PC-3 (cell line): ENCODE data around the gene WDR45B.

Experiments used
- EZH2 ChIP-seq: fragments of 300-600 bp; sonication (generic); IDR thresholded peaks from one replicate; pipeline ENCODE4 v1.6.1; 2017; ENCODE audit warnings: antibody characterized with exemption, mild to moderate bottlenecking, low read length; ENCODE audit not compliant: unreplicated experiment
- TF ChIP-seq, protein P1 (sequence below): fragments of 300-600 bp; sonication (generic); conservative IDR thresholded peaks from 2 replicates; pipeline ENCODE4 v1.5.1; 2017; ENCODE audit warnings: antibody characterized with exemption, low read depth, mild to moderate bottlenecking, low read length

- TF ChIP-seq EZH2: no peak
- TF ChIP-seq, protein P1, sequence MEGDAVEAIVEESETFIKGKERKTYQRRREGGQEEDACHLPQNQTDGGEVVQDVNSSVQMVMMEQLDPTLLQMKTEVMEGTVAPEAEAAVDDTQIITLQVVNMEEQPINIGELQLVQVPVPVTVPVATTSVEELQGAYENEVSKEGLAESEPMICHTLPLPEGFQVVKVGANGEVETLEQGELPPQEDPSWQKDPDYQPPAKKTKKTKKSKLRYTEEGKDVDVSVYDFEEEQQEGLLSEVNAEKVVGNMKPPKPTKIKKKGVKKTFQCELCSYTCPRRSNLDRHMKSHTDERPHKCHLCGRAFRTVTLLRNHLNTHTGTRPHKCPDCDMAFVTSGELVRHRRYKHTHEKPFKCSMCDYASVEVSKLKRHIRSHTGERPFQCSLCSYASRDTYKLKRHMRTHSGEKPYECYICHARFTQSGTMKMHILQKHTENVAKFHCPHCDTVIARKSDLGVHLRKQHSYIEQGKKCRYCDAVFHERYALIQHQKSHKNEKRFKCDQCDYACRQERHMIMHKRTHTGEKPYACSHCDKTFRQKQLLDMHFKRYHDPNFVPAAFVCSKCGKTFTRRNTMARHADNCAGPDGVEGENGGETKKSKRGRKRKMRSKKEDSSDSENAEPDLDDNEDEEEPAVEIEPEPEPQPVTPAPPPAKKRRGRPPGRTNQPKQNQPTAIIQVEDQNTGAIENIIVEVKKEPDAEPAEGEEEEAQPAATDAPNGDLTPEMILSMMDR: no peak
Measured at GRCh38 chr17:82567286-82567685, 81.0 kb downstream of the WDR45B start.
